IMR-90 (cell line): ENCODE results near the gene ARHGEF17. TPM values are rescaled to one million over a fixed set of nuclear protein-coding genes. Genes with fewer than 3 reads are reported as not detected.

Experiments
- ATAC-seq: fragments of 200-7000 bp; cut with Tn5 transposase; 2 replicates; pipeline ENCODE4 v1.9.1; 2020; ENCODE audit warnings: low read depth, mild to moderate bottlenecking, moderate library complexity
- BruUV-seq: library from RNA; stranded (reverse); fragments of 400-500 nt; replicated peaks from 2 replicates; lab custom pipeline; 2021; lab: Mats Ljungman, UMichigan
- CTCF ChIA-PET: fragments of 300-600 bp; formaldehyde crosslinking; extraction: SDS; loops from one replicate; lab custom pipeline; 2021; ENCODE audit warnings: antibody characterized with exemption; lab: Yijun Ruan, JAX
- POLR2A ChIA-PET: fragments of 300-600 bp; sonication (Branson Sonifier 250); formaldehyde crosslinking; loops from one replicate; lab custom pipeline; 2022; ENCODE audit warnings: antibody characterized with exemption; ENCODE audit not compliant: unreplicated experiment; lab: Charles Lee
- DNase-seq: peaks from one replicate; pipeline ENCODE4 v3.0.0; 2013
- H2AFZ ChIP-seq: replicated peaks from 2 replicates; pipeline ENCODE3; 2013; ENCODE audit warnings: low read length, mild to moderate bottlenecking; ENCODE audit not compliant: poor library complexity
- H2AK5ac ChIP-seq: 2 replicates; pipeline ENCODE4 v1.6.1; 2013; ENCODE audit warnings: low read depth, low read length, inconsistent platforms
- H2AK9ac ChIP-seq: replicated peaks from 2 replicates; pipeline ENCODE3; 2013; ENCODE audit warnings: mild to moderate bottlenecking, low read depth, low read length, moderate library complexity; ENCODE audit not compliant: poor library complexity
- H2BK120ac ChIP-seq: 2 replicates; pipeline ENCODE4 v1.6.1; 2013; ENCODE audit warnings: low read depth, low read length, inconsistent platforms
- H2BK15ac ChIP-seq: 3 replicates; pipeline ENCODE4 v1.6.1; 2013; ENCODE audit warnings: low read depth, low read length, inconsistent platforms
- H2BK20ac ChIP-seq: 2 replicates; pipeline ENCODE4 v1.6.1; 2013; ENCODE audit warnings: low read depth, mild to moderate bottlenecking, inconsistent platforms, low read length, moderate library complexity
- H2BK5ac ChIP-seq: 2 replicates; pipeline ENCODE4 v1.6.1; 2013; ENCODE audit warnings: mild to moderate bottlenecking, low read depth, low read length, inconsistent platforms; ENCODE audit not compliant: poor library complexity, severe bottlenecking
- H3K14ac ChIP-seq: replicated peaks from 2 replicates; pipeline ENCODE4 v1.6.1; 2013; ENCODE audit warnings: low read depth, low read length, inconsistent platforms
- H3K18ac ChIP-seq: 2 replicates; pipeline ENCODE4 v1.6.1; 2013; ENCODE audit warnings: low read depth, low read length, control low read depth
- H3K23ac ChIP-seq: 2 replicates; pipeline ENCODE4 v1.6.1; 2013; ENCODE audit warnings: low read depth, low read length, inconsistent platforms
- H3K27ac ChIP-seq: 2 replicates; pipeline ENCODE4 v1.5.1; 2013; ENCODE audit warnings: mild to moderate bottlenecking, control low read depth, low read length; ENCODE audit not compliant: insufficient read depth
- H3K27me3 ChIP-seq: 2 replicates; pipeline ENCODE4 v1.6.1; 2013; ENCODE audit warnings: low read length; ENCODE audit not compliant: control insufficient read depth, insufficient read depth
- H3K36me3 ChIP-seq: 2 replicates; pipeline ENCODE4 v1.6.1; 2013; ENCODE audit warnings: low read length, mixed read lengths; ENCODE audit not compliant: control insufficient read depth, insufficient read depth
- H3K4ac ChIP-seq: 2 replicates; pipeline ENCODE4 v1.6.1; 2013; ENCODE audit warnings: low read depth, low read length, inconsistent platforms
- H3K4me1 ChIP-seq: 2 replicates; pipeline ENCODE4 v1.6.1; 2013; ENCODE audit warnings: low read length, mixed read lengths; ENCODE audit not compliant: control insufficient read depth, insufficient read depth
- H3K4me2 ChIP-seq: 2 replicates; pipeline ENCODE4 v1.6.1; 2013; ENCODE audit warnings: low read depth, mild to moderate bottlenecking, control low read depth, low read length, moderate library complexity
- H3K4me3 ChIP-seq: 2 replicates; pipeline ENCODE4 v1.5.1; 2013; ENCODE audit warnings: low read depth, mild to moderate bottlenecking, control low read depth, low read length, moderate library complexity; ENCODE audit not compliant: insufficient read depth
- H3K56ac ChIP-seq: 2 replicates; pipeline ENCODE4 v1.6.1; 2013; ENCODE audit warnings: low read length, inconsistent platforms; ENCODE audit not compliant: insufficient read depth; ENCODE audit errors: extremely low read depth
- H3K79me1 ChIP-seq, 2 experiments: 2 replicates each; pipeline ENCODE4 v1.6.1; 2013; ENCODE audit warnings: low read length in 2 of 2, inconsistent platforms in 1 of 2, low read depth in 1 of 2
- H3K9ac ChIP-seq: 2 replicates; pipeline ENCODE4 v1.6.1; 2013; ENCODE audit warnings: low read depth, low read length, control low read depth
- H3K9me1 ChIP-seq: 2 replicates; pipeline ENCODE4 v1.6.1; 2013; ENCODE audit warnings: low read length, inconsistent platforms; ENCODE audit not compliant: insufficient read depth
- H3K9me3 ChIP-seq: 2 replicates; pipeline ENCODE4 v1.6.1; 2013; ENCODE audit warnings: low read length; ENCODE audit not compliant: control insufficient read depth, insufficient read depth
- H4K20me1 ChIP-seq: 2 replicates; pipeline ENCODE4 v1.6.1; 2013; ENCODE audit warnings: low read length, inconsistent platforms; ENCODE audit not compliant: insufficient read depth
- H4K5ac ChIP-seq: 2 replicates; pipeline ENCODE4 v1.6.1; 2013; ENCODE audit warnings: mild to moderate bottlenecking, low read depth, low read length, control low read depth
- H4K8ac ChIP-seq, 2 experiments: 2 replicates each; pipeline ENCODE4 v1.6.1; 2013; ENCODE audit warnings: low read depth in 2 of 2, low read length in 2 of 2, control low read depth in 1 of 2, inconsistent platforms in 1 of 2
- H4K91ac ChIP-seq: 2 replicates; pipeline ENCODE4 v1.6.1; 2013; ENCODE audit warnings: low read depth, low read length, inconsistent platforms; ENCODE audit not compliant: insufficient read depth
- BHLHE40 ChIP-seq: fragments of 150-350 bp; IDR thresholded peaks from 2 replicates; pipeline ENCODE4 v1.6.1; 2016; ENCODE audit warnings: mild to moderate bottlenecking, low read depth, low read length
- CEBPB ChIP-seq: IDR thresholded peaks from 2 replicates; pipeline ENCODE4 v1.6.1; 2012; ENCODE audit warnings: low read depth, low read length, improper control_type of control experiment
- CHD1 ChIP-seq: IDR thresholded peaks from 2 replicates; pipeline ENCODE4 v1.6.1; 2012; ENCODE audit warnings: low read depth, low read length, improper control_type of control experiment
- FOS ChIP-seq: fragments of 150-350 bp; IDR thresholded peaks from 2 replicates; pipeline ENCODE4 v1.6.1; 2016; ENCODE audit warnings: low read depth, low read length
- MAFK ChIP-seq: IDR thresholded peaks from 2 replicates; pipeline ENCODE4 v1.6.1; 2012; ENCODE audit warnings: low read depth, low read length, improper control_type of control experiment
- MAZ ChIP-seq: IDR thresholded peaks from 2 replicates; pipeline ENCODE4 v1.6.1; 2012; ENCODE audit warnings: low read depth, mild to moderate bottlenecking, low read length, improper control_type of control experiment, moderate library complexity, borderline replicate concordance
- NFE2L2 ChIP-seq: fragments of 150-350 bp; IDR thresholded peaks from 2 replicates; pipeline ENCODE4 v1.6.1; 2016; ENCODE audit warnings: low read depth, mild to moderate bottlenecking, low read length
- POLR2A ChIP-seq: IDR thresholded peaks from 2 replicates; pipeline ENCODE4 v1.6.1; 2012; ENCODE audit warnings: mild to moderate bottlenecking, low read depth, low read length
- RAD21 ChIP-seq: IDR thresholded peaks from 2 replicates; pipeline ENCODE4 v1.6.1; 2012; ENCODE audit warnings: low read length, improper control_type of control experiment
- RCOR1 ChIP-seq: IDR thresholded peaks from 2 replicates; pipeline ENCODE4 v1.6.1; 2012; ENCODE audit warnings: mild to moderate bottlenecking, low read length, improper control_type of control experiment; ENCODE audit not compliant: insufficient replicate concordance
- RFX5 ChIP-seq: IDR thresholded peaks from 2 replicates; pipeline ENCODE4 v1.8.0; 2012; ENCODE audit warnings: low read depth, mild to moderate bottlenecking, low read length, moderate library complexity
- SMC3 ChIP-seq: fragments of 150-350 bp; IDR thresholded peaks from 2 replicates; pipeline ENCODE4 v1.6.1; 2016; ENCODE audit warnings: low read depth, mild to moderate bottlenecking, antibody characterized with exemption, low read length, moderate library complexity
- WGBS, 2 experiments: methylation state at CpG; one replicate each; pipeline versions ENCODE4 v1.1.5 to v1.1.7; 2013; ENCODE audit warnings: missing lambda C conversion rate in 2 of 2; ENCODE audit not compliant: insufficient read length in 1 of 2; ENCODE audit errors: extremely low coverage in 2 of 2; 5-methylcytosine and 5-hydroxymethylcytosine counted together
- dilution Hi-C: fragments of 300-500 bp; cut with HindIII; formaldehyde crosslinking; loops from one replicate; pipeline ENCODE4 v1.14.3; 2018; ENCODE audit warnings: low sequenced_read_pairs; ENCODE audit not compliant: unreplicated experiment
- in situ Hi-C: fragments of 300-500 bp; cut with MboI; formaldehyde crosslinking; loops from 3 replicates; pipeline ENCODE4 v1.14.3; 2019; ENCODE audit warnings: low sequenced_read_pairs, inconsistent platforms, mixed read lengths
- intact Hi-C: fragments of 100-400 bp; cut with micrococcal nuclease; formaldehyde crosslinking; loops from 2 replicates; pipeline ENCODE4 v1.10.0; 2022
- polyA plus RNA-seq, 3 experiments: library from polyadenylated mRNA; depleted of rRNA; stranded (reverse); fragments of >200 nt; gene quantifications; 2 replicates each; pipeline ENCODE4 v1.2.3, GENCODE V29; 2012; ENCODE audit warnings: low replicate concordance in 1 of 3
- total RNA-seq: library from RNA; depleted of rRNA; stranded (reverse); fragments of >200 nt; gene quantifications from 2 replicates; pipeline ENCODE4 v1.2.3, GENCODE V29; 2012
- TF ChIP-seq, protein P1 (sequence below): fragments of 150-350 bp; IDR thresholded peaks from 2 replicates; pipeline ENCODE4 v1.6.1; 2017; ENCODE audit warnings: mild to moderate bottlenecking, antibody characterized with exemption, low read length, low read depth
- TF ChIP-seq, protein P2 (sequence below): conservative IDR thresholded peaks from 2 replicates; pipeline ENCODE4 v1.5.1; 2012; ENCODE audit warnings: mild to moderate bottlenecking, low read depth, low read length, improper control_type of control experiment
- TF ChIP-seq, protein P3 (sequence below): fragments of 150-350 bp; IDR thresholded peaks from 2 replicates; pipeline ENCODE4 v1.6.1; 2016; ENCODE audit warnings: low read depth, mild to moderate bottlenecking, low read length, moderate library complexity, borderline replicate concordance

The ARHGEF17 gene
- total and polyA plus RNA-seq, 2 of the 4 experiments (the other 2 are of a cell fraction): 21.7 to 97.7 TPM

DNA sequence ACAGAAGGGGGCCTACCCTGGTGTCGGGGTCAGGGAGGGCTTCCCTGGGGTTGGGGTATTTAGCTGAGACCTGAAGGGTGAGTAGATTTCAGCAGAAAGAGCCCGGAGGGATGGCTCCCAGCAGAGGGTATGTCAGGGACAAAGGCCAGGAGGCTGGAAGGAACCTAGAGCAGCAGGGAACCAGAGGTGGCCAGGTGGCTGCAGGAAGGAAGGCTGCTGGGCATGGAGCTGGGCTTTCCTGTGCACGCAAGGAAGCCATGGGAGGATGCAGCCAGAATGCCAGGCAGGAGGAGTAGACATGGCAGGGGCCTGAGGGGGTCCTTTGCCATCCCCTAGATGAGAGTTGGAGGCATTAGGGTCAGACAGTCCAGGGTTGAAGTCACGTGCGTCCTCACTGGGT lies 40.8 kb downstream of the ARHGEF17 start:
- 100% methylated on average over 2 of the region's 5 CpGs; no CpG with 5 or more reads in 1 of the 2 experiments for WGBS, 2 experiments
- Histone ChIP-seq H2BK15ac (no peak overlapping the region), H3K9ac (no peak overlapping the region), H4K8ac (no peak overlapping the region), H4K20me1 (peaks cover 87% of the 10 kb centered on the region), H3K56ac (no peak overlapping the region), H4K5ac (no peak overlapping the region), H3K23ac (no peak overlapping the region), H3K4me2 (no peak overlapping the region), H2AK5ac (no peak overlapping the region), H2AFZ (no peak overlapping the region), H2BK120ac (no peak overlapping the region), H2BK5ac (no peak overlapping the region), H3K4ac (no peak overlapping the region), H3K79me1 (peaks cover 29 to 93% of the 10 kb centered on the region in 2 experiments), H3K4me1 (peaks cover 12% of the 10 kb centered on the region; the same call in 1 of the 2 replicates), H2BK20ac (no peak overlapping the region), H3K27ac (no peak overlapping the region), H3K4me3 (no peak overlapping the region), H3K36me3 (peaks cover 31% of the 10 kb centered on the region), H3K14ac (no peak overlapping the region), H3K9me3 (no peaks in the 10 kb centered on the region), H3K27me3 (no peaks in the 10 kb centered on the region), H4K91ac (no peak overlapping the region), H2AK9ac (no peak overlapping the region), H3K18ac (no peak overlapping the region), H3K9me1 (0 out of 2 replicates have a peak, but pooled peaks cover 9% of the 10 kb centered on the region)
- POLR2A ChIA-PET: no interaction called here
- CTCF ChIA-PET: interaction anchor here (0.6 kb wide), 1 partner anchor 583 kb away, joined by 3 read pairs; no protein-coding TSS in a partner anchor
- no peak for DNase-seq
- in situ Hi-C loops: no loop called here
- intact Hi-C loops: no loop called here
- ATAC-seq: no peak
- no TSS peak for BruUV-seq
- dilution Hi-C loops: no loop called here
- TF ChIP-seq BHLHE40: no peak
- TF ChIP-seq, protein P1, sequence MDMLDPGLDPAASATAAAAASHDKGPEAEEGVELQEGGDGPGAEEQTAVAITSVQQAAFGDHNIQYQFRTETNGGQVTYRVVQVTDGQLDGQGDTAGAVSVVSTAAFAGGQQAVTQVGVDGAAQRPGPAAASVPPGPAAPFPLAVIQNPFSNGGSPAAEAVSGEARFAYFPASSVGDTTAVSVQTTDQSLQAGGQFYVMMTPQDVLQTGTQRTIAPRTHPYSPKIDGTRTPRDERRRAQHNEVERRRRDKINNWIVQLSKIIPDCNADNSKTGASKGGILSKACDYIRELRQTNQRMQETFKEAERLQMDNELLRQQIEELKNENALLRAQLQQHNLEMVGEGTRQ: no peak
- TF ChIP-seq MAFK: no peak
- no peak for TF ChIP-seq RCOR1
- TF ChIP-seq RAD21: no peak
- TF ChIP-seq NFE2L2: no peak
- TF ChIP-seq RFX5: no peak
- TF ChIP-seq POLR2A: no peak
- TF ChIP-seq, protein P2, sequence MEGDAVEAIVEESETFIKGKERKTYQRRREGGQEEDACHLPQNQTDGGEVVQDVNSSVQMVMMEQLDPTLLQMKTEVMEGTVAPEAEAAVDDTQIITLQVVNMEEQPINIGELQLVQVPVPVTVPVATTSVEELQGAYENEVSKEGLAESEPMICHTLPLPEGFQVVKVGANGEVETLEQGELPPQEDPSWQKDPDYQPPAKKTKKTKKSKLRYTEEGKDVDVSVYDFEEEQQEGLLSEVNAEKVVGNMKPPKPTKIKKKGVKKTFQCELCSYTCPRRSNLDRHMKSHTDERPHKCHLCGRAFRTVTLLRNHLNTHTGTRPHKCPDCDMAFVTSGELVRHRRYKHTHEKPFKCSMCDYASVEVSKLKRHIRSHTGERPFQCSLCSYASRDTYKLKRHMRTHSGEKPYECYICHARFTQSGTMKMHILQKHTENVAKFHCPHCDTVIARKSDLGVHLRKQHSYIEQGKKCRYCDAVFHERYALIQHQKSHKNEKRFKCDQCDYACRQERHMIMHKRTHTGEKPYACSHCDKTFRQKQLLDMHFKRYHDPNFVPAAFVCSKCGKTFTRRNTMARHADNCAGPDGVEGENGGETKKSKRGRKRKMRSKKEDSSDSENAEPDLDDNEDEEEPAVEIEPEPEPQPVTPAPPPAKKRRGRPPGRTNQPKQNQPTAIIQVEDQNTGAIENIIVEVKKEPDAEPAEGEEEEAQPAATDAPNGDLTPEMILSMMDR: no peak
- TF ChIP-seq, protein P3, sequence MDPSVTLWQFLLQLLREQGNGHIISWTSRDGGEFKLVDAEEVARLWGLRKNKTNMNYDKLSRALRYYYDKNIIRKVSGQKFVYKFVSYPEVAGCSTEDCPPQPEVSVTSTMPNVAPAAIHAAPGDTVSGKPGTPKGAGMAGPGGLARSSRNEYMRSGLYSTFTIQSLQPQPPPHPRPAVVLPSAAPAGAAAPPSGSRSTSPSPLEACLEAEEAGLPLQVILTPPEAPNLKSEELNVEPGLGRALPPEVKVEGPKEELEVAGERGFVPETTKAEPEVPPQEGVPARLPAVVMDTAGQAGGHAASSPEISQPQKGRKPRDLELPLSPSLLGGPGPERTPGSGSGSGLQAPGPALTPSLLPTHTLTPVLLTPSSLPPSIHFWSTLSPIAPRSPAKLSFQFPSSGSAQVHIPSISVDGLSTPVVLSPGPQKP: no peak
- TF ChIP-seq SMC3: no peak
- TF ChIP-seq CEBPB: no peak
- no peak for TF ChIP-seq CHD1
- TF ChIP-seq MAZ: no peak
- TF ChIP-seq FOS: no peak
